PC-3 (cell line): ENCODE data around the gene ATG2A. TPM values are rescaled to one million over a fixed set of nuclear protein-coding genes. Genes with fewer than 3 reads are reported as not detected.

Source experiments
- ATAC-seq: fragments of 200-7000 bp; cut with Tn5 transposase; 2 replicates; pipeline ENCODE4 v1.9.1; 2020; ENCODE audit warnings: mild to moderate bottlenecking, moderate library complexity
- BruUV-seq: library from RNA; stranded (reverse); fragments of 400-500 nt; replicated peaks from 2 replicates; lab custom pipeline; 2021; lab: Mats Ljungman, UMichigan
- CTCF ChIA-PET: fragments of 300-600 bp; sonication (Branson Sonifier 250); formaldehyde crosslinking; loops from one replicate; lab custom pipeline; 2022; ENCODE audit warnings: antibody characterized with exemption; lab: Charles Lee
- POLR2A ChIA-PET: fragments of 300-600 bp; sonication (Branson Sonifier 250); formaldehyde crosslinking; loops from one replicate; lab custom pipeline; 2022; ENCODE audit warnings: antibody characterized with exemption; ENCODE audit not compliant: unreplicated experiment; lab: Charles Lee
- DNase-seq: peaks from one replicate; pipeline ENCODE4 v3.0.0-alpha.2; 2015
- H2AFZ ChIP-seq: fragments of 300-600 bp; sonication (generic); 2 replicates; pipeline ENCODE4 v1.6.0; 2016; ENCODE audit warnings: antibody characterized with exemption, low read length
- H3F3A ChIP-seq: fragments of 300-600 bp; sonication (generic); one replicate; pipeline ENCODE4 v1.6.0; 2017; ENCODE audit warnings: antibody characterized with exemption, low read length, control low read depth, mild to moderate bottlenecking; ENCODE audit not compliant: unreplicated experiment
- H3K27ac ChIP-seq: fragments of 300-600 bp; sonication (generic); 2 replicates; pipeline ENCODE4 v1.5.1; 2016; ENCODE audit warnings: mild to moderate bottlenecking, low read length
- H3K27me3 ChIP-seq: fragments of 300-600 bp; sonication (generic); 2 replicates; pipeline ENCODE4 v1.6.1; 2016; ENCODE audit warnings: low read length, mixed read lengths
- H3K36me3 ChIP-seq: fragments of 300-600 bp; sonication (generic); 2 replicates; pipeline ENCODE4 v1.6.1; 2016; ENCODE audit warnings: low read depth, mixed run types, low read length, mixed read lengths
- H3K4me1 ChIP-seq: fragments of 300-600 bp; sonication (generic); 2 replicates; pipeline ENCODE4 v1.5.1; 2016; ENCODE audit warnings: low read length; ENCODE audit not compliant: insufficient read depth
- H3K4me2 ChIP-seq: fragments of 300-600 bp; sonication (generic); 2 replicates; pipeline ENCODE4 v1.6.0; 2016; ENCODE audit warnings: low read length
- H3K4me3 ChIP-seq: fragments of 300-600 bp; sonication (generic); 2 replicates; pipeline ENCODE4 v1.5.1; 2016; ENCODE audit warnings: mild to moderate bottlenecking, low read length, mixed read lengths
- H3K79me2 ChIP-seq: fragments of 300-600 bp; sonication (generic); 2 replicates; pipeline ENCODE4 v1.6.1; 2017; ENCODE audit warnings: low read length, mixed read lengths
- H3K9ac ChIP-seq: fragments of 300-600 bp; sonication (generic); 2 replicates; pipeline ENCODE4 v1.6.0; 2016; ENCODE audit warnings: mild to moderate bottlenecking, low read length
- H3K9me2 ChIP-seq: fragments of 300-600 bp; sonication (generic); replicated peaks from 2 replicates; pipeline ENCODE4 v1.6.1; 2016; ENCODE audit warnings: mixed run types, low read length, mixed read lengths
- H3K9me3 ChIP-seq: fragments of 300-600 bp; sonication (generic); 2 replicates; pipeline ENCODE4 v1.6.1; 2016; ENCODE audit warnings: low read length, mixed read lengths
- H4K20me1 ChIP-seq: fragments of 300-600 bp; sonication (generic); 2 replicates; pipeline ENCODE4 v1.6.1; 2016; ENCODE audit warnings: low read length, mixed read lengths
- CTCF ChIP-seq: fragments of 300-600 bp; sonication (generic); conservative IDR thresholded peaks from 2 replicates; pipeline ENCODE4 v1.5.1; 2017; ENCODE audit warnings: antibody characterized with exemption, low read depth, mild to moderate bottlenecking, low read length
- EZH2 ChIP-seq: fragments of 300-600 bp; sonication (generic); IDR thresholded peaks from one replicate; pipeline ENCODE4 v1.6.1; 2017; ENCODE audit warnings: antibody characterized with exemption, mild to moderate bottlenecking, low read length; ENCODE audit not compliant: unreplicated experiment
- EZH2phosphoT487 ChIP-seq: fragments of 300-600 bp; sonication (generic); IDR thresholded peaks from 2 replicates; pipeline ENCODE4 v1.6.1; 2018; ENCODE audit warnings: mild to moderate bottlenecking, antibody characterized with exemption, low read length, borderline replicate concordance
- intact Hi-C: fragments of 100-400 bp; cut with micrococcal nuclease; formaldehyde crosslinking; loops from 2 replicates; pipeline ENCODE4 v1.9.0; 2023
- total RNA-seq: library from RNA; depleted of rRNA; stranded (reverse); fragments of >200 nt; gene quantifications from 2 replicates; pipeline ENCODE4 v1.2.3, GENCODE V29; 2014

The ATG2A gene
- total RNA-seq, 1 experiment from 2014 or later, result 45.6 TPM

- Histone ChIP-seq H3K4me1 (peaks cover 21% of the 10 kb centered on the region), H2AFZ (no peak overlapping the region), H3F3A (no peaks in the 10 kb centered on the region), H3K27me3 (no peaks in the 10 kb centered on the region), H3K79me2 (peaks cover 10% of the 10 kb centered on the region), H3K9me2 (no peaks in the 10 kb centered on the region), H3K27ac (no peak overlapping the region), H3K4me3 (no peak overlapping the region), H3K9me3 (no peaks in the 10 kb centered on the region), H4K20me1 (no peaks in the 10 kb centered on the region), H3K4me2 (no peak overlapping the region), H3K9ac (no peak overlapping the region), H3K36me3 (no peaks in the 10 kb centered on the region)
- intact Hi-C loops, result no loop called here
- no peak for TF ChIP-seq EZH2
- TF ChIP-seq CTCF, result no peak
- TF ChIP-seq EZH2phosphoT487, result no peak
- no TSS peak for BruUV-seq
- ChIA-PET CTCF (interaction anchor here (0.6 kb wide), 1 partner anchor 39 kb away, joined by 4 read pairs; no protein-coding TSS in a partner anchor), POLR2A (no interaction called here)
- no peak for DNase-seq
- ATAC-seq, result no peak
Observed at GRCh38 chr11:64921384-64921783, 4.4 kb upstream of the ATG2A start.

DNA sequence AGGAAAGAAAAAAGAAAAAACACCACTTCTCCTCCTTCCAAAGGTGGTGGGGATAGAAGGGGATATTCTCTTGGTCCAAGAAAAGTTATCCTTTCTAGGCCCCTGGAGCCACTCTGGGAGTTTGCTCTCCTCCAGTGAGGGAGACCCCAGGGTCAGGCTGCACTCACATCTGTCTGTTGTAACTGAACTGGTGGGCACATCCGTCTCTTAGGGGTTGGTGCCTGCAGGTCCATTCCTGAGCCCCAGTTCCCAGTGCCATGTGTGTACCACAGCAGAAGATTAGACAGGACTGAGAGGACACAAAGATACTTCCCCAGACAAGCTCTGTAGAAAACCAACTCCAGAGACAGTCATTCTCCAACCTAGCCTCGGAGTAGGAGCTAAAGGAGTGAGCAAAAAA is 3.1 kb upstream of the ATG2A start:
- H2AFZ ChIP-seq, result no peak overlapping the region
- no peaks in the 10 kb centered on the region for H3K27me3 ChIP-seq
- POLR2A ChIA-PET, result no interaction called here
- H3K9ac ChIP-seq, result no peak overlapping the region
- no peaks in the 10 kb centered on the region for H4K20me1 ChIP-seq
- no TSS peak for BruUV-seq
- H3K4me1 ChIP-seq, result peaks cover 25% of the 10 kb centered on the region
- H3K36me3 ChIP-seq, result no peaks in the 10 kb centered on the region
- H3K4me3 ChIP-seq, result no peak overlapping the region
- intact Hi-C loops, result no loop called here
- no peaks in the 10 kb centered on the region for H3K9me3 ChIP-seq
- H3K79me2 ChIP-seq, result peaks cover 22% of the 10 kb centered on the region
- ATAC-seq (no peak), DNase-seq (no peak)
- no peaks in the 10 kb centered on the region for H3K9me2 ChIP-seq
- CTCF ChIA-PET, result no interaction called here
- no peak overlapping the region for H3K4me2 ChIP-seq
- H3K27ac ChIP-seq, result no peak overlapping the region
- TF ChIP-seq EZH2 (no peak), EZH2phosphoT487 (no peak), CTCF (no peak)
- H3F3A ChIP-seq, result no peaks in the 10 kb centered on the region

DNA sequence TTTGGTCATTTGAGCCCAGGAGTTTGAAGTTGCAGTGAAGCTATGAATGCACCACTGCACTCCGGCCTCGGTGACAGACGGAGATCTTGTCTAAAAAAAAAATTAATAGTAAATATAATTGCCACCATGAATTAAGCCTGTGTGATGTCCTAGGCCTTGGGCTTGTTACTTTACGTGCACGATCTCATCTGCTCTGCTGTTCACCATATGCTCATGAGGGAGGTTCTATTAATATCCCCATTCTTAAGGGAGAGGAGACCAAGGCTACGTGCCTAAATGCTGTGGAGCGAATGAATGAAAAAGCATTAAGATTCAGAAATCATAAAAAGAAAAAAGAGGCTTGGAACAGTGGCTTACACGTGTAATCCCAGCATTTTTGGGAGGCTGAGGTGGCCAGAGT is 2.6 kb upstream of the ATG2A start:
- no peaks in the 10 kb centered on the region for H4K20me1 ChIP-seq
- no peaks in the 10 kb centered on the region for H3K9me3 ChIP-seq
- H3K79me2 ChIP-seq, result peaks cover 21% of the 10 kb centered on the region
- ATAC-seq, result no peak
- no peak overlapping the region for H2AFZ ChIP-seq
- H3K4me3 ChIP-seq, result no peak overlapping the region
- ChIA-PET POLR2A (no interaction called here), CTCF (interaction anchor here (1.0 kb wide), 1 partner anchor 77 kb away, joined by 5 read pairs; the partner anchor contains the start of gene BATF2)
- no TSS peak for BruUV-seq
- H3K4me1 ChIP-seq, result peaks cover 22% of the 10 kb centered on the region
- no peaks in the 10 kb centered on the region for H3F3A ChIP-seq
- H3K27ac ChIP-seq, result no peak overlapping the region
- TF ChIP-seq CTCF (no peak), EZH2phosphoT487 (no peak), EZH2 (no peak)
- no peaks in the 10 kb centered on the region for H3K9me2 ChIP-seq
- DNase-seq, result no peak
- H3K27me3 ChIP-seq, result no peaks in the 10 kb centered on the region
- no peak overlapping the region for H3K9ac ChIP-seq
- H3K36me3 ChIP-seq, result no peaks in the 10 kb centered on the region
- intact Hi-C loops, result loop anchor here (5.0 kb wide), 1 partner anchor 53 kb away; the partner anchor contains the start of gene MAJIN
- H3K4me2 ChIP-seq, result no peak overlapping the region
